Immature natural killer cell (primary cell): ENCODE measurements around the gene GRID1. TPM values are rescaled to one million over a fixed set of nuclear protein-coding genes. Genes with fewer than 3 reads are reported as not detected.

ENCODE experiments used
- DNase-seq, 3 donors: peaks; one replicate each; pipeline ENCODE4 v3.0.0; 2022; ENCODE audit warnings: mixed read lengths in 1 of 3
- H3K27ac Mint-ChIP-seq, 6 donors: one replicate each; pipeline ENCODE4 v1.8.0; 2020; ENCODE audit warnings: mixed read lengths in 6 of 6, mild to moderate bottlenecking in 5 of 6, inconsistent platforms in 4 of 6, moderate library complexity in 3 of 6
- H3K27me3 Mint-ChIP-seq, 3 donors: one replicate each; pipeline ENCODE4 v1.8.0; 2020 to 2021; ENCODE audit warnings: low read depth in 3 of 3, mild to moderate bottlenecking in 3 of 3, mixed read lengths in 3 of 3, moderate library complexity in 3 of 3, inconsistent platforms in 1 of 3
- H3K36me3 Mint-ChIP-seq, 3 donors: one replicate each; pipeline ENCODE4 v1.8.0; 2020; ENCODE audit warnings: mixed read lengths in 3 of 3, inconsistent platforms in 2 of 3, mild to moderate bottlenecking in 2 of 3
- H3K4me1 Mint-ChIP-seq, 2 donors: one replicate each; pipeline ENCODE4 v1.8.0; 2020; ENCODE audit warnings: inconsistent platforms in 2 of 2, mild to moderate bottlenecking in 2 of 2, mixed read lengths in 2 of 2, moderate library complexity in 1 of 2
- H3K4me3 Mint-ChIP-seq, 5 donors: one replicate each; pipeline ENCODE4 v1.8.0; 2020; ENCODE audit warnings: mild to moderate bottlenecking in 5 of 5, mixed read lengths in 5 of 5, inconsistent platforms in 3 of 5, moderate library complexity in 3 of 5
- H3K9me3 Mint-ChIP-seq, 6 donors: one replicate each; pipeline ENCODE4 v1.8.0; 2020; ENCODE audit warnings: mild to moderate bottlenecking in 6 of 6, mixed read lengths in 6 of 6, inconsistent platforms in 4 of 6, moderate library complexity in 3 of 6
- polyA plus RNA-seq, 3 donors: library from polyadenylated mRNA; unstranded; fragments of 300-500 nt; fragmentation: Illumina TruSeq; gene quantifications; one replicate each; pipeline ENCODE4 v1.2.3, GENCODE V29; 2021

Gene GRID1
- polyA plus RNA-seq, 3 donors from 2014 or later, result not detected

DNA sequence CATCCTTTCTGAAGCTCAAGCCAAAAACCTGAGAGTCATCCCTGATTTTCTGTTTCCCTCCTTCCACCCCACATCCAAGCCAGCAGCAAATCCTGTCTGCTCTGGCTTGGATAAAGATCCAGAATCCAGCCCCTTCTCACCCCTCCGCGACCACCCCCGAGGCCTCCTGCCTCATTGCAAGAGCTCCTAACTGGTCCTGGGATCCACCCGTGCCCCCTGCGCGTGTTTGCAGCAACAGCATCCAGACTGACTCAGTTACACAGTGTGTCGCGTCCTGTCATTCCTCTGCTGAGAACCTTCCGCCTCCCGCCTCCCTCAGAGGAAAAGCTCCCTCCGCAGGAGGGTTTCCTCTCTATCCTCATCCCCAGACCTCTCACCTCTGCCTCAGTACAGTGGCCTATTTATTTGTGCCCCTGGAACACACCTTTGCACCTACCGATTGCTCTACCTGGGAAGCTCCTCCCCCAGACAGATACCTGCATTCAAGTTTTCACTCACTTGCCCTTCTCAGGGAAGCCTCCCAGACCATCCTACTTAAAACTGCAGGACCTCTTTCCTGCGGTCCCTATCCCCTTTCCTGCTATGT is 21.6 kb upstream of the GRID1 start:
- Mint-ChIP-seq H3K27ac (no peak overlapping the region), H3K4me1 (peaks cover 5 to 6% of the 10 kb centered on the region in 2 donors), H3K36me3 (no peaks in the 10 kb centered on the region), H3K4me3 (peak overlapping the region in 3 of 5 donors; percentile 8 to 46 (median 41)), H3K27me3 (peaks cover 7 to 33% (median 10%) of the 10 kb centered on the region in 3 donors), H3K9me3 (peaks cover 0 to 1% (median 0%) of the 10 kb centered on the region in 6 donors)
- DNase-seq, result no peak

DNA sequence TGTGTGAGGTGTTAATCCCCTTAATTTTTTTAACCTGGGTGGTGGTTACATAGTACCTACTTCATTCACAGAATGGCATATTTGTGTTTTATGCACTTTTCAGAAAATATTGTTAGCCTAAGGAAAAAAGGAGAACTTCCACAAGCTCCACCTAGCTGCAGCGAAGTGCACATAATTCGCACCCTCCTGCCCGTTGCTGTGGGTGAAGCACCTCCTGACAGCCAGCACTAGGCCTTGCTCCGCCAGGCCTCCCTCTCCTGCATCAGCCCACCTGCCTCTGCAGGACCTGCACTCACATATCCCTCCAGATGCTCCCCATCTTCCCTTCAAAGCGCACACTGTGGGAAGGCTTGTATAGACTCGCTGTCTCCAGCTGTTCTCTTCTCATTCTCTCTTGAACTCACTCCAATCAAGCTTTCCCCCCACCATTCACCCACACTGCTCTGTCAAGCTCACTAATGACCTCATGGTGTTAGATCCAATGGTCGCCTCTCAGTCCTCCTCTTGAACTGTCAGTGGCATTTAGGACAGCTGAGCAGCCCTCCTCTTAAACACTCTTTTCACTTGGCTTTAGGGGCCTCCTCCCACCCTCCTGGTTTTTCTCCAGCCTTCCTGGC is 20.7 kb upstream of the GRID1 start:
- no peak overlapping the region for H3K27ac Mint-ChIP-seq

DNA sequence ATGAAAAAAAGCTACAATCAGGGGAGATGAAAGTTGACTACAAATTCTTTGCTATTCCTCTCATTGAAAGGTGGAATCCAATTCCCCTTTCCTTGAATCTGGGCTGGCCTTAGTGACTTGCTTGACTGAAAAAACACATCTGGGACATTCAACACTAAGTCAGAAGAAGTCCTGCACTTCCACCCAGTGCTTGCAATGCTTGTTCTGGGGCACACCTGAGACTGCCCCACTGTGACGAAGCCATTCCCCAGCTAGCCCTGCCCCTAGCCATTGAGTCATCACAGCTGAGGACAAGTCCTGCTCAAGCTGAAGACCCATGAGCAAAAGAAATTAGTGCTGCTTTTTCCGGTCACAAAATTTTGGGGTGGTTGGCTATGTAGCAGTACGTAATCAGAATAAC is 19.2 kb upstream of the GRID1 start:
- Mint-ChIP-seq H3K9me3 (peaks cover 0 to 1% (median 0%) of the 10 kb centered on the region in 6 donors), H3K27ac (no peak overlapping the region), H3K4me3 (no peak overlapping the region), H3K4me1 (peaks cover 5 to 6% of the 10 kb centered on the region in 2 donors), H3K36me3 (no peaks in the 10 kb centered on the region), H3K27me3 (peaks cover 10 to 23% (median 10%) of the 10 kb centered on the region in 3 donors)
- DNase-seq, result no peak

More for the DNA sequence above, 20.7 kb upstream of the GRID1 start:
- peaks cover 9 to 33% (median 10%) of the 10 kb centered on the region in 3 donors for H3K27me3 Mint-ChIP-seq
- peaks cover 0 to 1% (median 0%) of the 10 kb centered on the region in 6 donors for H3K9me3 Mint-ChIP-seq
- H3K4me1 Mint-ChIP-seq, result peaks cover 5 to 6% of the 10 kb centered on the region in 2 donors
- DNase-seq, result no peak
- H3K36me3 Mint-ChIP-seq, result no peaks in the 10 kb centered on the region
- H3K4me3 Mint-ChIP-seq, result no peak overlapping the region

- Mint-ChIP-seq H3K4me3 (no peak overlapping the region), H3K4me1 (no peaks in the 10 kb centered on the region), H3K27ac (no peak overlapping the region), H3K9me3 (no peaks in the 10 kb centered on the region), H3K36me3 (no peaks in the 10 kb centered on the region), H3K27me3 (peaks cover 0 to 14% (median 4%) of the 10 kb centered on the region in 3 donors)
- DNase-seq, result no peak
Measured at GRCh38 chr10:86377797-86378146, 11.2 kb upstream of the GRID1 start.

DNA sequence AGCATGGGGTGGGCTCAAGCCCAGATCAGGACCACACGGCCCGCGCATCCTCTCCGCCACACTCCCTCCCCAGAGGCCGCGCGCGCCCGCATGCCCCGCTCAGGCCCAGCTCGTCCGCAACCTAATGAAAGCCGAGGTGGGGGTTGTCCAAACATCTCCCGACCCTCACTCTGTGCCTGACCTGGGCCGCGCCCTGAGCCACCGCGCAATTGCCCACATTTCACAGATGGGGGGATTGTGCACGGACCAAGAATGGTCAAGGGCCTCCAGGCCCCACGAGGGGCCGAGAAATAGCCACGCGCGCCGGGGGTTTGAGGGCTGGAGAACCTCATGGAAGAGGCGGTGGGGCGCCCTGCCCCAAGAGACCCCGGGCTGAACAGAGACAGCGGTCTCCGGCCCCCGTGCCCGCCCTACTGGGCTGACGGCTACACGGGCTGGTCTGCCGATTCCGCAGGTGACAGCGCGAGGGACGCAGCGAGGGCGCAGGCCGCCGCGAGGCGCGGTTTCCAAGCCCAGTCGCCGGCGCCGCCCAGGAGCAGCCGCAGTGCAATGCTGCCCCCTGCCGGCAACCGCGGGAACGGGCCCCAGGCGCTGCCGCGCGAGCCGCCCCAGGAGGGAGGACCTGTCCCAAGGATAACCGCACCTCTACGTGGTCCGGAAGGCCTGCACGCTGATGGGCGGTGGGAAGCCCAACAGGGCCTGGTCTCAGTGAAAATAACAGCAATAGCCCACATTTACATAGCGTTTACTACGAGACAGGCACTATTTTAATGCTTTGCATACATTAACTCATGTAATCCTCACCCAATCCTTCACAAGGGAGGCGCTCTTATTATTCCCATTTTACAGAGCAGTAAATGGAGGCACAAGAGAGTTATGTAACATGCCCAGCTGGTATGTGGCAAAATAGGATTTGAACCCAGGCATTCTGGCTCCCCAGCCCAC is 10.5 kb upstream of the GRID1 start:
- Mint-ChIP-seq H3K4me3 (no peak overlapping the region), H3K9me3 (no peaks in the 10 kb centered on the region), H3K27ac (no peak overlapping the region), H3K27me3 (peaks cover 0 to 14% (median 2%) of the 10 kb centered on the region in 3 donors), H3K36me3 (no peaks in the 10 kb centered on the region), H3K4me1 (no peaks in the 10 kb centered on the region)
- DNase-seq, result peak; percentile 67 to 74 (median 74)

DNA sequence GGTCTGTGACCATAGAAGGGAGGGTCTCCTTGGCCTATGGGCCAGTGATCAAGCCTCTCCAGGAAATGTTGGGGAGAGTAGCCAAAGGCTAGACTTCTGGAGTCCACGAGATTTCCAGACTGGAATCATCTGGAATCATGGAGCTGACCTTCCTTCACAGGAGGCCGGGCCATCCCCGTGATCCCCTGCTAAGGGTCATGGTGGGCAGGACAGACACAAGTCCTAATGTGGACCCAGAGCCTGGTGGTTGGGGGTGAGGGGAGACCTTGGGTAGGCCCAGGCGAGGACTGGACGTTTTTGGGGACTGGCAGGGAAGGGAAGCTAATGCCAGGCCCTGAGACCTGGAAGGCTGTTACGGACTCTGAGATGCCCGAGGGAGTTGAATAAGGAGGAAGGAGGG is 9.8 kb upstream of the GRID1 start:
- peak overlapping the region in 1 of 5 donors; percentile 41 for H3K4me3 Mint-ChIP-seq

DNA sequence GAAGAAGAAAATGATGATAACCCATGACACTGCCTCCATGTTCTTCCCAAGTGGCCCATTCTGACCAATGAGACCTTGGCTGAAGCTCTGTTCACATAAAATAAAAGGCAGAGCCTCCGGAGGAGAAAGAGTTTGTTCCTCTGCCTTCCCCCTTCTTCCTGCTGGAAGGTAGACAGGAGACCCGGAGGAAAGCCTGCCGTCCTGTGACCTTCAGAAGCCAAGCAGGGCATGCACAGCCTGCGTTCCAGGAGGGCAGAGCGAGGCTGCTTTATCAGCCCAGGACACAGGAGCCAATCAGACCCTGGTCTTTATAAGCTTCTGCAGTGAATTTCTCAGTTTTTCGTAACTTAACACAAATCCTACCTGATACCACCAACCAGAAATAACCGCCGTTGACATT is 8.6 kb upstream of the GRID1 start:
- Mint-ChIP-seq H3K4me3 (no peak overlapping the region), H3K4me1 (no peaks in the 10 kb centered on the region), H3K27ac (no peak overlapping the region), H3K36me3 (peaks cover 0 to 4% (median 0%) of the 10 kb centered on the region in 3 donors), H3K27me3 (peaks cover 2 to 13% (median 8%) of the 10 kb centered on the region in 3 donors), H3K9me3 (no peaks in the 10 kb centered on the region)
- DNase-seq, result no peak

More for the DNA sequence above, 9.8 kb upstream of the GRID1 start:
- Mint-ChIP-seq H3K27ac (no peak overlapping the region), H3K9me3 (no peaks in the 10 kb centered on the region), H3K36me3 (no peaks in the 10 kb centered on the region), H3K4me1 (no peaks in the 10 kb centered on the region), H3K27me3 (peaks cover 0 to 14% (median 4%) of the 10 kb centered on the region in 3 donors)
- DNase-seq, result no peak

DNA sequence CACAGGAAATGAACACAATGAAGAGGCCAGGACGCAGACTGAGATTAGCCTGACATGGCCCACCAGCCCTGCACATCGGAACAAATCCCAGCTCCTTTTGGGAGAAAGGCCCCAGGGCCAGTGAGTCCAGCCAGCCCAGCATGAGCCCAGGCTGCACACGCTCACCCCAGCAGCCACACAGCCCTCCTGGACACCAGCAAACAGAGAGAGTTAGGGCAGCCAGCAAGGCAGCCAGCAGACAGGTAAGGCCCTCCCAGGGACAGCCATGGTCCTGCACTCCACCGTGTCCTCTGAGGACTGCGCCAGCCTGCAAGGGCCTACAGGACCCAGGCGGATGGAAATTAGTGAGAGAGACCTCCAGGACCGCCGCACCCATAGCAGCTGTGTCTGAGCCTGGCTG is 8.1 kb upstream of the GRID1 start:
- no peaks in the 10 kb centered on the region for H3K9me3 Mint-ChIP-seq
- H3K36me3 Mint-ChIP-seq, result peaks cover 0 to 4% (median 0%) of the 10 kb centered on the region in 3 donors
- H3K27me3 Mint-ChIP-seq, result peaks cover 4 to 16% (median 8%) of the 10 kb centered on the region in 3 donors
- H3K4me3 Mint-ChIP-seq, result no peak overlapping the region
- H3K4me1 Mint-ChIP-seq, result no peaks in the 10 kb centered on the region
- DNase-seq, result no peak
- no peak overlapping the region for H3K27ac Mint-ChIP-seq

- DNase-seq, result no peak
- no peak overlapping the region for H3K27ac Mint-ChIP-seq
- H3K4me3 Mint-ChIP-seq, result no peak overlapping the region
- H3K4me1 Mint-ChIP-seq, result no peaks in the 10 kb centered on the region
- H3K9me3 Mint-ChIP-seq, result no peaks in the 10 kb centered on the region
- H3K36me3 Mint-ChIP-seq, result peaks cover 0 to 4% (median 0%) of the 10 kb centered on the region in 3 donors
- H3K27me3 Mint-ChIP-seq, result peaks cover 4 to 18% (median 8%) of the 10 kb centered on the region in 3 donors
Measured at GRCh38 chr10:86373828-86374227, 7.2 kb upstream of the GRID1 start.

DNA sequence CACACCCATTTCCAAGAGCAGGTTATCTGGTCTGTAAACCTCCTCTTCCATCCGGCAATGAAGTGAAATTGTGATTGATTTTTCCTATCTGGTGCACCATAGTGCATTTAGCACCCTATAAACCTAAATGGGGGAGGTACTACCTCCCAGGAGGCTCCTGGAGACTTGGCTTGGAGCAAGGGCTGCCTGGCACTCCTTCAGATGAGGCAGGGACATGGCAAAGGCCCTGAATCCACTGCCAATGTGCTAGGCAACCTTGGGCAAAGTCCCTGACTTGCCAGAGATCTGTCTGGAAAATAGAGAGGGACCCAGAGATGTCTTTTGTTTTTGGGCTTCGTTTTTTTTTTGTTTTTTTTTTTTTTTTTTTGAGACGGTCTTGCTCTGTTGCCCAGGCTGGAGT is 6.7 kb upstream of the GRID1 start:
- peaks cover 0 to 4% (median 0%) of the 10 kb centered on the region in 3 donors for H3K36me3 Mint-ChIP-seq
- DNase-seq, result no peak
- no peaks in the 10 kb centered on the region for H3K9me3 Mint-ChIP-seq
- no peak overlapping the region for H3K4me3 Mint-ChIP-seq
- H3K27ac Mint-ChIP-seq, result no peak overlapping the region
- H3K27me3 Mint-ChIP-seq, result peaks cover 6 to 17% (median 9%) of the 10 kb centered on the region in 3 donors
- peaks cover 0 to 4% of the 10 kb centered on the region in 2 donors for H3K4me1 Mint-ChIP-seq

DNA sequence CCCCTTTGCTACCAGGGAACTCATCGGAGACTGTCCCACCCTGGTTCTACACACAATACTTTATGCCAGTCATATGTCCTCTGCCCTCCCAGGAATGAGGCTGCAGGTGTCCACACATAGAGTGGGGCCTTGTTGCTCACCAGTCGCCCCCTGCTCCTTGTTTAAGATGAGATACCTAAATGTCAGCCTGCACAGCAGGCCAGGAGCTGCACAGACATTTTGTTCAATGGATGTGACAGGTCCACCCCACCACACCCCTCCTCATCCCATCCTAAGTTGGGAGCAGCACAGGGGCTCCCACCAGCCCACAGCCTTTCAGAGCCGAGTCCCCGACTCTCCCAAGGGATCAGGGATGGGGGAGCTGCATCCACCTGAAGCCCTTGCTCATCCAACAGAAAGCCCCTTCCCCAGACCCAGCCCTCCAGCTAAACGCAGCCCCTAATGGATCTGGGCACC is 6.2 kb upstream of the GRID1 start:
- H3K4me1 Mint-ChIP-seq, result peaks cover 4 to 7% of the 10 kb centered on the region in 2 donors
- no peak for DNase-seq
- H3K27me3 Mint-ChIP-seq, result peaks cover 8 to 18% (median 14%) of the 10 kb centered on the region in 3 donors
- peaks cover 0 to 4% (median 0%) of the 10 kb centered on the region in 3 donors for H3K36me3 Mint-ChIP-seq
- H3K27ac Mint-ChIP-seq, result no peak overlapping the region
- no peaks in the 10 kb centered on the region for H3K9me3 Mint-ChIP-seq
- no peak overlapping the region for H3K4me3 Mint-ChIP-seq

- Mint-ChIP-seq H3K36me3 (peaks cover 0 to 4% (median 0%) of the 10 kb centered on the region in 3 donors), H3K4me1 (peaks cover 4 to 7% of the 10 kb centered on the region in 2 donors), H3K4me3 (no peak overlapping the region), H3K27me3 (peaks cover 8 to 19% (median 18%) of the 10 kb centered on the region in 3 donors), H3K27ac (no peak overlapping the region), H3K9me3 (no peaks in the 10 kb centered on the region)
- DNase-seq, result no peak
Measured at GRCh38 chr10:86372119-86372783, 5.7 kb upstream of the GRID1 start.

- Mint-ChIP-seq H3K27me3 (peaks cover 8 to 19% (median 18%) of the 10 kb centered on the region in 3 donors), H3K4me1 (peaks cover 4 to 7% of the 10 kb centered on the region in 2 donors), H3K36me3 (peaks cover 0 to 4% (median 0%) of the 10 kb centered on the region in 3 donors), H3K9me3 (no peaks in the 10 kb centered on the region), H3K27ac (no peak overlapping the region), H3K4me3 (no peak overlapping the region)
- DNase-seq, result no peak
Measured at GRCh38 chr10:86371691-86372090, 5.1 kb upstream of the GRID1 start.
